ENCODE results near the gene GATA5. TPM values are rescaled to one million over a fixed set of nuclear protein-coding genes. Genes with fewer than 3 reads are reported as not detected.

The GATA5 gene
- total RNA-seq, 3 donors from 2014 or later, result 0.73 TPM; not detected in 2

GRCh38 chr20:62421716-62421990, 54.1 kb downstream of the GATA5 start:
- TF ChIP-seq CTCF (IDR thresholded peaks at IDR 0.05) (no peak), POLR2A (IDR thresholded peaks at IDR 0.05) (no peak), POLR2AphosphoS5 (IDR thresholded peaks at IDR 0.05) (no peak)
- Histone ChIP-seq H3K27me3 (peaks cover 0 to 18% of the 10 kb centered on the region in 2 donors), H3K9me3 (no peaks in the 10 kb centered on the region), H3K4me1 (no peaks in the 10 kb centered on the region), H3K36me3 (no peaks in the 10 kb centered on the region), H3K4me3 (no peak overlapping the region), H3K27ac (no peak overlapping the region)
- intact Hi-C loops (cut with DNase I; ENCODE audit: low total_unique reads), result no loop called here
- no peak for DNase-seq (ENCODE audit: low spot score in 2 of 2)

DNA sequence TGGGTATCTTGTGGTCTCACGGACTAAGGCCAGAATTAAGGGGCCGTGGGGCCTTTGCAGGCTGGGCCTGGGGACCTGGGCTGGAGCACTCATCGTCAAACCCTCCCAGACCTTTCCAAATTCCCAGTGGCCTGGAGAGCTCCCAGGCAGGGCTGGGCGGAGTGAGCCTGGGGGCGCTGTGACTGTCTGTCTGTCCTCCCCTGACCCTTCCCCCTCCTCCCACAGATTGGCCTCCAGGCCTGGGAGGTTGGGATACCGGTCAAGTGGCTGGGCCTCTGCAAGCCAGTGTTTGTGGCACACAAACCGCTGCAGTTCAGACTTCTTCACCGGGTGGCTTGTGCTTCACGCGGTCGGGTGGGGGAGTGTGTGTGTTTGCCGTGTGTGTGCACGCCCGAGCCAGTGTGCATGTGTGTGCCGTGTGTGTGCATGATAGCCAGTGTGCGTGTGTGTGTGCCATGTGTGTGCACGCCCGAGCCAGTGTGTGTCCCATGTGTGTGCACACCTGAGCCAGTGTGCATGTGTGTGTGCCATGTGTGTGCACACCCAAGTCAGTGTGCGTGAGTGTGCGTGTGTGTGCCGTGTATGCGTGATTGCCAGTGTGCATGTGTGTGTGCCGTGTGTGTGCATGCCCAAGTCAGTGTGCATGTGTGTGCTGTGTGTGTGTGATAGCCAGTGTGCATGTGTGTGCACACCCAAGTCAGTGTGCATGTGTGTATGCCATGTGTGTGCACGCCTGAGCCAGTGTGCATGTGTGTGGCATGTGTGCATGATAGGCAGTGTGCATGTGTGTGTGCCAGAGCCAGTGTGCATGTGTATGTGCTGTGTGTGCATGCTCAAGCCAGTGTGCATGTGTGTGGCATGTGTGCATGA, 54.7 kb downstream of the GATA5 start:
- no peaks in the 10 kb centered on the region for H3K9me3 ChIP-seq
- intact Hi-C loops (cut with DNase I; ENCODE audit: low total_unique reads), result no loop called here
- no peak overlapping the region for H3K4me3 ChIP-seq
- TF ChIP-seq POLR2A (IDR thresholded peaks at IDR 0.05) (no peak), CTCF (IDR thresholded peaks at IDR 0.05) (no peak), POLR2AphosphoS5 (IDR thresholded peaks at IDR 0.05) (no peak)
- DNase-seq (ENCODE audit: low spot score in 2 of 2), result no peak
- peaks cover 0 to 18% of the 10 kb centered on the region in 2 donors for H3K27me3 ChIP-seq
- H3K36me3 ChIP-seq, result no peaks in the 10 kb centered on the region
- no peak overlapping the region for H3K27ac ChIP-seq
- no peaks in the 10 kb centered on the region for H3K4me1 ChIP-seq

DNA sequence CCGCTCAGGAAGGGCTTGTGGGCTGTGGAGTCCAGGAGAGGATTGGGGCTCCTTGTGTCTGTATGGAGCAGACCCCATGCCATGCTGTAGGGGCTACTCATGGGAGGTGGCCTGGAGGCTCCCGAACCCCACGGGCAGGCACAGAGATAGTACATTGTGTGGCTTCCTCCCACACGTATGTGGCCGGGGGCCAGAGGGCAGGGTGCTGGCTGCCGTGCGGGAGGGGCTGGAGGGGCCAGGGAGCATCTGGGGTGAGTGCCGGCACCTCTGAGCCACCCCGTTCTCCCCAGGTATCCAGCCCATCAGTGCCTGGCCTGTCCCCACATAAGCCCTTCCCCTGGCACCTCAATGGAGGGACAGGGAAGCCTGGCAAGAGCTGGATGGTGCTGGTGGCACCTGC, 56.0 kb downstream of the GATA5 start:
- no peak for DNase-seq (ENCODE audit: low spot score in 2 of 2)
- H3K27me3 ChIP-seq, result peaks cover 0 to 22% of the 10 kb centered on the region in 2 donors
- intact Hi-C loops (cut with DNase I; ENCODE audit: low total_unique reads), result no loop called here

DNA sequence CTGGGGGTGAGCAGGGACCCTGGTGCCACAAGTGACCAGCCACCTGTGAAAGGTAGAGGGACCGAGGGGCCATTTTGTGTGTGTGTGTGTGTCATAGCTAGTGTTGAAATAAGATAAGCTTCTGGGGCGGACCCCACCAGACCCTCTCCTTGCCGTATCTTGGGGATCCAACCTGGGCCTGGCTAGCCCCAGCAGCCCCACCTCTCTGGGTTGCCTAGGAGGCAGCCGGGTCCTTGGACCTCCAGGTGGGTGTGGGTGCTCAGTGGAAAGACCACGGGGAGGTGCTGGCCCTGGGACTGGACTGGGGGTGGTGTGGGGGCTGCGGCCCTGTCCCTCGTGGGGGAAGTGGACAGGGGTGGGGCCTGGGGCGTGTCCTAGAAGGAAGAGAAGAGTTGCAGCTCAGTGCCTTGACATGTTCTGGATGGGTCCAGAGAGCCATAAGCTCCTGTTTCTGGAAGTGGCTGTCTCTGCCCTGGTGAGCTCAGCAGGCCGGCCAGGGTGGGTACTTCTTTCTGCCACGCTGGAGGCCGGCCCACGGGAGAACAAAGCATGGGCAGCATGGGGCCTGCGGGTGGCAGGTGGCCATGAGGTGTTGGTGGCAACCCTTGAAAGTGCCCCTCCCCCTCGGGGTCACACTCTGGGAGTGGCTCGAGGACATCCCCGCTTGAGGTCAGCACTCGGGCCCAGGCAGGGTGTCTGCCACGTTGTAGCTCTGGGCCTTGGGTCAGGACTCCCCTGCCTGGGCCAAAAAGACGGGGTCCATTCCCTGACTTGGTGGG, 56.9 kb downstream of the GATA5 start:
- intact Hi-C loops (cut with DNase I; ENCODE audit: low total_unique reads), result no loop called here
- Histone ChIP-seq H3K27ac (no peak overlapping the region), H3K9me3 (no peaks in the 10 kb centered on the region), H3K4me1 (no peaks in the 10 kb centered on the region), H3K4me3 (no peak overlapping the region), H3K36me3 (no peaks in the 10 kb centered on the region), H3K27me3 (peaks cover 0 to 15% of the 10 kb centered on the region in 2 donors)
- no peak for DNase-seq (ENCODE audit: low spot score in 2 of 2)
- TF ChIP-seq POLR2AphosphoS5 (IDR thresholded peaks at IDR 0.05), result no peak
- TF ChIP-seq CTCF (IDR thresholded peaks at IDR 0.05), result no peak
- TF ChIP-seq POLR2A (IDR thresholded peaks at IDR 0.05), result no peak

More for the DNA sequence above, 56.0 kb downstream of the GATA5 start:
- TF ChIP-seq POLR2A (IDR thresholded peaks at IDR 0.05) (no peak), CTCF (IDR thresholded peaks at IDR 0.05) (no peak)
- no peak overlapping the region for H3K27ac ChIP-seq
- H3K36me3 ChIP-seq, result no peaks in the 10 kb centered on the region
- H3K9me3 ChIP-seq, result no peaks in the 10 kb centered on the region
- H3K4me1 ChIP-seq, result no peaks in the 10 kb centered on the region
- H3K4me3 ChIP-seq, result no peak overlapping the region
